HG03442 (cell line): ENCODE results near the gene PIP4K2A.
A peak's percentile ranks its signal among the peaks of the same experiment; 100 is the strongest.
"Not testable (repeated sequence)": the region's sequence is repeated elsewhere in the genome, so short reads cannot be mapped to it uniquely, and the experiment has no call there.

Source experiments
- ATAC-seq: cut with Tn5 transposase; IDR thresholded peaks from one replicate; pipeline ENCODE4 v1.9.1; 2021; ENCODE audit warnings: mild to moderate bottlenecking, moderate library complexity; ENCODE audit not compliant: unreplicated experiment

The PIP4K2A gene

DNA sequence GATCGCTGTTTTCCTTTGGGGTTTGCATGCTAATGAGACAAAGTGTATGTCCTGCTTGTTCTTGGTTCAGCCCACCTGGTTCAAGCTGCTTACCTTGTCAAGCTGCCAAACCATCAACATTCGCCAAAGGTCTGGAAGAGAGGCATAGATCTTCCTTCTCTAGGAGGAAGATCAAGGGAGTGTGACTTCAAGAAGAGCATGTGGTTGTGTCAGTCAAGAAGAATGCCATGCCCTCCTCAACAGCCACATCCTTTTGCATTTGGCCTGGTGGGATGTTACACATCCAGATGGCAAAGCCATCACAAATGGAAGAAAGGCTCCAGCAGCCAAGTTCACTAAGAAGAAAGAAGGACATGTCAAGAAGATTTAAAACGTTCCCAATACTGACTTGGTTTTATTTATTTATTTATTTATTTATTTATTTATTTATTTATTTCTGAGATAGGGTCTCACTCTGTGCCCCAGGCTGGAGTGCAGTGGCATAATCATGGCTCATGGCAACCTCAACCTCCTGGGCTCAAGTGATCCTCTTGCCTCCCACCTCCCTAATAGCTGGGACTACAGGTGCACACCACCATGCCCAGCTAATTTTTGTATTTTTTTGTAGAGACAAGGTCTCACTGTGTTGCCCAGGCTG, 5.1 kb upstream of the PIP4K2A start:
- no peak for ATAC-seq

DNA sequence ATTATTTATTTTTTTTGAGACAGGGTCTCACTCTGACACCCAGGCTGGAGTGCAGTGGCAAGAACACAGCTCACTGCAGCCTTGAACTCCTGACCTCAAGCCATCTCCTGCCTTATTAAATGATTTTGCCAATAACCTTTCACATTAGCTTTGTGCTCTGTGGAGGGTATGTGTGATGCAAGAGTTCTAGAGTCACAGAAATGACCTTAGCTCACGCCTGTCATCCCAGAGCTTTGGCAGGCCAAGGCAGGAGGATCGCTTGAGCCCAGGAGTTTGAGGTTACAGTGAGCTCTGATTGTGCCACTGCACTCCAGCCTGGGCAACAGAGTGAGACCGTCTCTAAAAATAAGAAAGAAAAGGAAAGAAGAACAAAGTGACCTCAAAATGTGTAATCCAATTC, 4.3 kb upstream of the PIP4K2A start:
- not testable (repeated sequence) for ATAC-seq

DNA sequence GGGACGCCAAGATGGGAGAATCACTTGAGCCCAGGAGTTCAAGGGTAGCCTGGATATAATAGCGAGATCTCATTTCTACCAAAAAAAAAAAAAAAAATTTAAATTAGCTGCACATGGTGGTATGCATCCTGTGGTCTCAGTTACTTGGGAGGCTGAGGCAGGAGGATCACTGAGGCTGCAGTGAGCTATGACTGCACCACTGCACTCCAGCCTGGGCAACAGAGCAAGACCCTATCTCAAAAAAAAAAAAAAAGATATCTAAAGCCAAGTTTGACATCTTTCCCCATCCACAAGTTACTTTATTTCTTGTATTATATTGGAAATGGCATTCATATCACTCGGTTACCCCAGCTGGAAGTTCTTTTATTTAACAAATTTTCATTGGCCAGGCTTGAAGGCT, 3.4 kb upstream of the PIP4K2A start:
- ATAC-seq = no peak

DNA sequence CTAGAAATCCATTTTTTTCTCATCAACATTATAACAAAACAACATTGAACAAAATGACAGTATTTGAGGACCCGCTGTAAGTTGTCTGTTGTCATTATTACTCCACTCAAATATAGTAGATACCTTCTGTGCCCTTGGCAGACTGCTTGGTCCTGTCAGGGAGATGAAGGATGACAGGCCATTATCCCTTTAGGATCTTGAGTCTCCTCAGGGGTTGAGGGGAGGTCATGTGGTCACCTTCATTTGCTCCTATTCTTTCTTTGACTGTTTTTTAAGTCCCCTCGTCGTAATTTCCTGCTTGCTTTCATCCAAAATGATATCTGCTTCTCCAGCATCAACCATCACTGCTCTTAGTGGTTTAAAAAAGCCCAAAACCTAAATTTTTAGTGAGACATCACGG, 2.6 kb upstream of the PIP4K2A start:
- ATAC-seq = no peak

DNA sequence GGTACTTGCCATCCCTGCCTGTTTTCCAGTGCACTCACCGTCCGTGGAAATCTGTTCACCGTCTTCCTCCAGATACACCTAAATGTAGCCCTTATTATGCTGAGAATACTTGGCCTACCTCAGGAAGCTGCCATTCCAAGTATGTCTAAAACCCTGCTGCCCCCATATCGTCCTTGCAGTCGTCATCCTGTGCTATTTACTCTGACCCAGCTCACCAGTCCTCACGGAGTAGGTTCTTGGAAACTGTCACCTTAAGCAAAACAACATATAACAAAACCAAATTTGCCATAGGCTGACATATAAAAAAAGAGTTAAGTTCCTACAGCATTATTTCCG, 880 bp upstream of the PIP4K2A start:
- ATAC-seq = no peak

DNA sequence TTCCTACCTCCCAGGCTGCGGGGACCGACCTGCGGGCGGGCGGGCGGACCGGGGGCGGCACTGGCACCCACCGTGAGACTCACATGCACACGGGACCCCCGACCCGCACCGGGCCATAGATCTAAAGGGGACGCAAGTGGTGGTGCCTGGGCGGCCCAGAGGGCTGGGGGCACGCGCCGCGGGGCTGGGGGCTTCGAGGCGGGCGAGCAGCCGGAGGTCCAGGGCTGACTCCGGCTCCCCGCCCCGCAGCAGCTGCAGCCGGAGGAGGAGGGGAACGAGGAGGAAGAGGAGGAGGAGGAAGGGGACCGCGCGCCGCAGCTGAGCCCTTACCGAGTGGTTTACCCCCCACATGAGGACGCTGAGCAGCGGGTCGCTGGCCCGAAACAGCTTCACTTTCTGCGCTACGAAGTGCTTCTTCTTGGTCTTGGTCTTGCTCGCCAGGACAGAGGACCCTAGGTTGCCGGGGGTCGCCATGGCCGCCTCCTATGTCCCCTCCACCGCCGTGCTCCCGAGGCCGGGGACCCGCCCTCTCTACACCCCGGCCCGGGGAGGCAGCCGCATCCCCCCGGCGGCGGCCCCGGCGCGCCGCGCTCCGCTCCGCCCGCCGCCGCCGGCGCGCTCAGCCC, 412 bp downstream of the PIP4K2A start:
- ATAC-seq = peak; percentile 5

DNA sequence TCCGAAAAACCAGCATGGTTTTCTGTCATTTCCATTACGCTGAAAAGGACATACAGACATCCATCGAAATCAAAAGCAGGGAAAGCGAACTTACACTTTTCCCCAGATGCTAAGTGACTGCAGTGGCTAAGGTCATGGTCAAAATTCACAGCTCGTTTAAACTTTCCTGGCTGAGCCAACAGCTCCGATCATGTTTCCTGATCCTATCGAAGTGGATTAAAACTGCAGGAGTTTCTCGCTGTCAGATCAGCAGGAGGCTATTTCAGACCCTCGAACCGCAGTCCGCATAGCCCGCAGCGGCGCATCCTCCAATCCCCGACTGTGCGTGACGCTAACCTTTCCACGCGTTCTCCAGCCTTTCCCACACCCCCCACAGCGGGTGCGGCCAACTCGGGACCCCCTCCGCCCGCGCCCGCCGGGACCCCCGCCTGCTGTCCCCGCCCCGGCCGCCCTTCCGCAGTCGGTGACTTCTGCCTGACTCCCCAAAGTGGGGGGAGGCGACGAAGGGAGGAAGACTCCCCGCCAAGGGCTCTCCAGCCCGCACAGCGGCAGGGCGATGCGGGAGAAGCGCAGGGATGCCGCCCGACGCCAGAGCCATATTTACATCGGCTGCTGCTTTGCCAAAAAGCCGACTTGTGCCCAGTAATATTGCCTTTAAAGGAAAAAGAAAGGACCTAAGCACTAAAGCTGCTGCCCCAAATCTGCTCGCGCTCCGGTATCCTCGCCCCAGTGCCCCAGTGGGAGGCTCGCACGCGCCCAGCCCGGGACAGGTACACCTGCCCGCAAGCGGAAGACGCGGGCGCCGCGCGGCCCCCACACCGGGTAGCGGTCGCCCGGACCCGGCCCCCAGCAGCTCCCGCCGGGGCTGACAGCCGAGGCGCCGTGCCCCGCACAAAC, 1.2 kb downstream of the PIP4K2A start:
- ATAC-seq = peak; percentile 18

DNA sequence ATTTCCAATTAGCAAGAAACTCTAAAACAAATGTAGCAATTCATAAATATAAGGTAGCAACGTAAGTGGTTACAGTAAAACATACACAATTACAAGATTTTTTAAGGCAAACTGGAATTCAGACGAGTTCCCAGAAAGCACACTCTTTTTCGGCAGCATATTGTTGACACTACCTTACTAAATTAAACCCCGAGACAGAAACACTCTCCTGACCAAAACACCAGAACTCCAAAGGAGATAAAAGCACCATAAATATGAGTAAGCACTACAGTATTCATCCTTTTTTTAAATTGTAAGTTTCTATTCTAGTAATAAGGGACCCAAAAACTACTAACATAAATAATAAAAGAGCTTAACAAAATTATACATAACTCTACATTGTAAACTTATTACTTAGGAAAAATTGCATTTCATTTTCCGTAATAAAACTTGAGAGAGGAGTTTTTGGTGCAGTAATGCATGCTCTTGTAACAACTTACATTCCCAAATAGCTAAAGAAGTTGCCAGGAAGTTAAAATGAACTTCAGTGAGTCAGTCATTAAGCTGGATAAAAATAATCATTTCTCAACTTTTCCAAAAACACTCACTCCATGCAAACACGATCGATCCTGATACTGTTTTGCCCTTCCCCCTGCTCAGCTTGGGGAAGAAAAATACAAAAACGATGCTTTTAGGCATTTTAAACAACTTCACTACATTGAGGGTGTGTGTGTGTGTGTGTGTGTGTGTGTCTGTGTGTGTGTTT, 2.0 kb downstream of the PIP4K2A start:
- ATAC-seq = no peak

DNA sequence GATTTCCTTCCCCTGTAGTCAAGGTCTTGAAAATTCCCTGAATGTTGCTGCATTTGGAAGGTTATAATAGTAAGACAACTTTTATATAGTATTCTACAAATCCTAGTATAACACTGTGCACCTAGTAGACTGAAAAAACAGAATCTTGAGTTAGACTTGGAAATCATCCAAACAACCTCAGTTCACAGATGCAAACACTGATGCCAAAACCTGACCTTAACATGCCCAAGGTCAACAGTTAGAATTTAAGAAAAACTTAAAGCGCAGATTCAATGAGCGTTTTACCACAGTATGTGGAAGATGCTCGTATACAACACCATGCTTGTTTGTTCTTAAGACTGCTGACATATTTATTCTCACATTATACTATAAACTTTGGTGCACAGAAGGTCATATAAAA, 3.0 kb downstream of the PIP4K2A start:
- ATAC-seq = no peak

DNA sequence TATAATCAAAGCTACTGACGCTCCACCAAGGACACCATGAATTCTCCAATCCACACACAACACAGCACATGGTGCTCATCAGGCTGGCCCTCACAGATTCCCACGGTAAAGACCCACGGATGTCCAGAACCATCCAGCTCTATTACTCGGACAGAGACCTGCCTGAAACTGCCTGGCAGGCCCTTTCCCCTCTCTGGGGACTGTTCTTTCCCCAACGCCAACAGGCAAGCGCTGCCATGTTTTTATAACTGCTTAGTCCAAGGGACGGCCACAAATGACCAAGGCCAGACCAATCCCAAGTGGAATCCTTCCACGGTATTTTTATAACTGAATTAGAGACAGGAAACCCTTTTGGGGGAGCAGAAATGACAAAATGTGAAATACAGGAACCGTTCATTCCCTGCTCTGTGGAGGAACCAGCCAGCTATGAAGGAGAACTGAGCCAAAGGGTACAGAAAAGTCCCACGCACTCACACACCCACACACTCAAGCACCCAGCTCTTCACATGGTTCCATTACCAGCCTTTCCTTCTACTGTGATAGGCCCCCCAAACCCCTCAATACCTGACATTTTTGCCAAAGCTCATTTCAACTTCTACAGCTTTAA, 4.1 kb downstream of the PIP4K2A start:
- ATAC-seq = peak; percentile 25

DNA sequence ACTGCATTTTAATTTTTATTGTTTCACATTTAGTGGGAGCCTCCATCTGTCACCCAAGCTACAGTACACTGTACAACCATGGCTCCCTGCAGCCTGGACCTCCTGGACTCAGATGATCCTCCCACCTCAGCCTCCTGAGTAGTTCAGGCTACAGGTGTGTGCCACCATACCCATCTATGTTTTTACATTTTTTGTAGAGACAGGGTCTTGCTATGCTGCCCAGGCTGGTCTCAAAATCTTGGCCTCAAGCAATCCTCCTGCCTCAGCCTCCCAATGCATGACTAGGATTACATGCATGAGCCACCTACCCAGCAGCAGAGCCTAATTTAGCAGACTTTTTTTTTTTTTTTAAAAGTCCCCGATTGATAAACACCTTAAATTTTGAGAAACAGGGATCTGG, 5.6 kb downstream of the PIP4K2A start:
- ATAC-seq = no peak

DNA sequence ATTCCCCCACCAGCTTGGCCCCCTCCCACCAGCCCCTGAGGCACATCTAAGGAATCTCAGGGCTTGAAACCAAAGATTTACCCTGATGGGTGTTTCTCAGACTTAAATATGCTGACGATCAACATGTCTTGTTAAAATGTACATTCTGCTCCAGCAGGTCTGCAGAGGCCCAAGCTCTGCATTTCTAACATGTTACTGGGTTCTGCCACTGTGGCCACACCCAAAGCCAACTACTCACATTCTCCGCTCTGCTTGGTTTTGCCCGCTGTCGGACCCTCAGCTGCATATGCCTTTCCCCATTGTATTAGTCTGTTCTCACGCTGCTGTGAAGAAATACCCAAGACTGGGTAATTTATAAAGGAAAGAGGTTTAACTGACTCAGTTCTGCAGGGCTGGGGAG, 8.9 kb downstream of the PIP4K2A start:
- no peak for ATAC-seq

DNA sequence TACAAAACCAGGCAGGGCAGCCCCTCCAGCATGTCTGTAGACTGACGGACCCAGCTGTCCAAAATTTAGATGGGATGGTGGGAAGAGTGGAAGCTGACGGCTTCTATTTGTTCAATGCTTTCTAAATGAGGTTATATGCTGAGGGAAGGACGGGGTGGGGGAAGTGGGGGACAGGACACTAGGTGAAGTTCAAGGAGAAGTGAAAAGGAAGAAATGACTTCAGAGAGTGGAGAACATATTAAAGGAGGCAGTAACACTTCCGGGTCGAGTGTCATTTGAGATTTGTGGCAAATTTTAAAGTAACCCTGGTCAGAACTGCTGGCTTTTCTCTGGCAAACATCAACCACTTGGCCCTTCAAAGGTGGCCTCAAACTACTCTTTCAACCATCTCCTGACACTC, 9.4 kb downstream of the PIP4K2A start:
- ATAC-seq = no peak

DNA sequence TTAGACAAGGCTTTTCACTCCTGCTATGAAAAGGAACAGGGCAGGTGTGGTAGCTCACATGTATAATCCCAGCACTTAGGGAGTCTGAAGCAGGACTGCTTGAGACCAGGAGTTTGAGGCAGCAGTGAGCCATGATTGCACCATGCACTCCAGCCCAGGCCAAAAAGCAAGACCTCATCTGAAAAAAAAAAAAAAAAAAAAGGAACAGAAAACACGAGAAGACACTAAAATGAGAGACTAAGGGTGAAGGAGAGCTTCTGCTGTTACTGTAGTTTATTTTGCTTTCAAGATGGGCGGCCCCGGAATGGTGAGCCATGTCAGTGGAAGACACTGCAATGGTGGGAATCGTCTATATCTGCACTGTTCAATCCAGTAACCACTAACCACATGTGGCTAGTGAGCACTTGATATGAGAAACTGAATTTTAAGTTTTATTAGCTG, 9.9 kb downstream of the PIP4K2A start:
- ATAC-seq = no peak

DNA sequence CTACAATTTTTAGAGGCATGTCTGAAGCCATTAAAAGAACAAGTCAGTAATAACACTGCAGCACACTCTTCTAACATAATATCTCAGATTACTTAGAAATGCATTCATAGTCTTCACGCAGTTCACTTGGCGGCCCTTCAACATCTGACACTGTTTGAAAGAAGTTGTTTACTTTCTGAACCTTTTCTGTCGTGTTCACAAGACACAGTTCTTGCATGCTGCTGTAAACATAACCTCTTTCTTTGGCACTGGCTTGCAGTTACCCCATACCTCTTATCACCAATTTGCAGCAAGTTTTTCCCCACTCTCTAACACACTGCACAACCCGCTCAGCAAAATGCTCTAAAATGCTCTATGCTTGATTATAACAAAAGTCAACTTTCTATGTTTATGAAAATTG, 12.0 kb downstream of the PIP4K2A start:
- no peak for ATAC-seq

DNA sequence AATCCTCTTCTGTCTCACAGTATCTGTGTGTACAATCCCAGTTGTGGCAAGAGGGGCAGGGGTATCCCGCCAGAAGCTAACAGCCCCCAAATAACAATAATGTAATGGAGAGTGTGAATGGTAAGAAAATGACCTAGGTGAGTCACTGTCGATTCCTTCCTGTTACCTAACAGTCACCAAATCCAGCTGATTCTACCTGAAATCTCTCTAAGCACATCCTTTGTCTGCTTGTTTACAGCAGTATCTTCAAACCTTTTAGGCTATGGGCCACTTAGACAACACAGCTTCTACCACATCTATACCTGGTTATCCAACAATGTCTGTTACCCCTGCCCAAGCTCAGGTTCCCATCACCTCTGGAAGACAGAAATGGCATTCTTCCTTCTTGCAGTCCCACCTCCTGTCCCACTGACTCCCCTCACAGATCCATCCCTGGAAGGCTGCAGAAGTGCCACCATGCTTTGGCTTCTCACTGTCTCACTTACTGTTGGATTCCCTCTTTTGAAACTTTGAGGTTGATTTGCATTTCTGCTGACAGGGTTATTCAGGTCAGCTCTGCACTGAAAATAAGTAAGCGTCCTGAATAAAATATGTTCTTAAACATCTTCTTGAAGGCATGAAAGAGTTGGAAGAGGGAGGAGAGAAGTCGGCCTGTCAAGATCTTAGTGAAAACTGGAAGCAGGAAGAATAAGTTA, 13.1 kb downstream of the PIP4K2A start:
- ATAC-seq = no peak

DNA sequence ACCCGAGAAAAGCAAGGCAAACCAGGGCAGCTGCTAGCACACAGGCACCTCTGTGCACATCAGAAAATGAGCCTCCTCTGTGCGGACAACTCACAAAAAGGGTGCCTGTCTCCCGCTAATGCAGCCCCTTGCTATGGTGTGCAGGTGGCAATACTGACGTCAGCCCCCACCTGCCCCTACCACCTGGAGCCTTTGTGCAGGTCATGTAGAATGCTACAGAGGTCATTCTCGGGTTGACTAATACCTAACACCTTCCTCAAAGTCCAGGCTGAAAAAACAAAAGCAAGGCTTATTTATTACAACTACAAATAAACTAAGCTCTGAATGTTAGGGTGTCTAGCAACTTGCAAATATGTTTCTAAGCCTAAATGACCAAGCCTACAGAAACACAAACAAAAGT, 13.9 kb downstream of the PIP4K2A start:
- no peak for ATAC-seq

DNA sequence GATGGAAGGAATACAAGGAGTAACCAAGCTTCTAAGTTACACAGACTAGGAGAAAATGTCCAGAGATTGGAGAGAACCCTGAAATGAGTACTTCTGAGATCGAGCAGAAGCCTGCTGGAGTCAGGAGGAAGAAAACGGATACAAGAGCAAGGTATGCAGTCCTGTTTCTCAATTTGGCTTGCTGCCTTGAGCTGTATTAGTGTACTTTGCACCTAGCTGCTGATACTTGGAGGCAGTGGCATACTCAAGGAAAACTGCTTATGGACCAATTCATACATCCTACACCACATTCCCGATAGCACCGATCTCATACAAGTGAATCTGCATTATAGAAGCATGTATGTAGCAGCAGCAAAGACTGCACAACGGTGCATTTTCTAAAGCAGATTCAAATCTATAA, 14.4 kb downstream of the PIP4K2A start:
- no peak for ATAC-seq

DNA sequence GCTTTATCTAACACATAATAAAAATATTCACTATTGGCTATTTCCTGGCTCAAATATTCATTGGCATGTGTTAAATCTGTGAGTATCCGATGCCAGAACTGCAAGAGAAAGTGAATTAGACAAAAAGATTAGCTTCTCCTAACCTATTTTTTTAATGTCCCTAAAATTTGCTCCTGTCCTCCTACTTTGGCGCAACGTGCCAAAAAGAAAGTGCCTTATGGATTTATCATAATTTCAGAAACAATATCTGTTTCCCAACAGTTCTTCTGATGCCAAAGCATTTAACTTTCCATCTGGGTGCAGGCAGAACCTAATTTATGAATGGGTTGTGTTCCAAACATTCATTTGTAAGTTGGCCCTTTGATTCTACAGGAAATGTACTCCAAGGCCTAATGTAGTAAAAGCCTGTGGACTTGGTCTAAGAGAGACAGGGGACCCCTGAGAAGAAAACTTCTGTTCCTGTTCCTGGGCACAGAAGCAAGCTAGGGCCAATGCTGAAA, 15.4 kb downstream of the PIP4K2A start:
- no peak for ATAC-seq

DNA sequence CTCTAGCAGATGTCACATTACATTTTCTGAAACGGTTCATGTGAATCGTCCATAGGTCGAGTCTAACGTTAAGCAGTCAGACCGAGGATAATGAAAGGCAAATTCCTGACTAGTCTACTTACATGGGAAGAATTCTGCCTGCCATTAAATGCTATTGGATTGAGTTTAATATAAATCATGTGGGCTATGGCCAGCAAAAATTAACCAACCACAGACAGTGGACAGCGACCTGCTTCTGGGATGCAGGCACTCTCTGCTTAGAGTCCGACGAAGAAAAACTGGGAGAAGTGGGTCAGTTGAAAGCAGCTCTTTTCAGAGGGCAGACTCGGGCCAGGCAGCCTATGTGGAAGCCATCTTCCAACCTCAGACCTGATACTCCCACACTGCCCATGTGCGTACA, 16.6 kb downstream of the PIP4K2A start:
- no peak for ATAC-seq
